Right lung (tissue), 5 donors: ENCODE results near the gene LINC01488. TPM values are rescaled to one million over a fixed set of nuclear protein-coding genes. Genes with fewer than 3 reads are reported as not detected.
A peak's percentile ranks its signal among the peaks of the same experiment; 100 is the strongest.

ENCODE experiments used
- DNase-seq, 2 donors: peaks; one replicate each; pipeline ENCODE4 v3.0.0-alpha.2; 2013
- polyA plus RNA-seq, 5 donors: library from polyadenylated mRNA; unstranded; fragments of 120-200 nt; gene quantifications; one replicate each; pipeline versions ENCODE4 v1.2.1 to v1.2.3, GENCODE V29; 2013; ENCODE audit warnings: inconsistent platforms in 1 of 5, low replicate concordance in 1 of 5; ENCODE audit not compliant: insufficient read length in 5 of 5, insufficient read depth in 1 of 5

The LINC01488 gene
- polyA plus RNA-seq, 5 donors: 0.08 to 0.14 (median 0.13) TPM

DNA sequence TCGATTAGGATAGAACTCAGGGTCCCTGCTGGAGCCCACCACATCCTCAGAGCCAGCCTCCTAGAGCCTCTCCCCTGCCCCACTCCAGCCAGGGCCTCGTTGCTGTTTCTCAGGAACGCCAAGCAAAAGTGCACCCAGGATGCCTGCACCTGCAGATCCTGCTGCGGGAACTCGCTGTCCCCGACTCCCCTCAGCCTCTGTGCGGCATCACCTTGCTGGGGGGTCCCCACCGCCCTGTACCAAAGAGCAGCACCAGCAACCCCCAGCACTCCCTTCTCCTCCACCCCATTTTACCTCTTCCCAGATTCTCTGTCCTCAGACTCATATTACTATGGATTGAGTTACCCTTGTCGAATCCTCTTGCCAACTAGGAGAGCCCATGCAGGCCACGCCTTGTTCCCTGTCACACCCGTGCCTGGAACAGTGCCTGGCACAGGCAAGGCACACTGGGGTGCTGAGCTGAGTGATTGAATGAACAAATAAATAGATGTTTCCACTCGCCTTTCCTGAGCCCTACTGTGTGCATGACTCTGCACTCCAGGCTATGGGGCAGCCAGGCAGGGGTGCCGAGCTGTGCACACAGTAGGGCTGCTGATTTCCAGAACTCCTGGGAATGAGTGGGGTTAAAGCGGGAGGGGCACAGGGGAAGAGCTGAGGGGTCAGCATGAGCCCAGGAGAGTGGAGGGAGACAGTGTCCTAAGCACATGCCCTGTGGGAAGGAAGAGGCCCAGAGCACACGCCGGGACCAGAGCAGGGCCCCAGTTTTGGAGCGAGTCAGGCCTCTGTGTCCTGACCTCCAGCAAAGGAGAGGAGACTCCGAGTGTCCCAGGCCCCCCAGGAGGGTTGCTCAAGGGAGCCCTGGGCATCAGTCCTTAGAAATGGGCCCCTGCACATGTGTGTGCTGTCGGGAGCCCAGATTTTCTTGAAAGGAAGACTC, 44.3 kb downstream of the LINC01488 start:
- no peak for DNase-seq

DNA sequence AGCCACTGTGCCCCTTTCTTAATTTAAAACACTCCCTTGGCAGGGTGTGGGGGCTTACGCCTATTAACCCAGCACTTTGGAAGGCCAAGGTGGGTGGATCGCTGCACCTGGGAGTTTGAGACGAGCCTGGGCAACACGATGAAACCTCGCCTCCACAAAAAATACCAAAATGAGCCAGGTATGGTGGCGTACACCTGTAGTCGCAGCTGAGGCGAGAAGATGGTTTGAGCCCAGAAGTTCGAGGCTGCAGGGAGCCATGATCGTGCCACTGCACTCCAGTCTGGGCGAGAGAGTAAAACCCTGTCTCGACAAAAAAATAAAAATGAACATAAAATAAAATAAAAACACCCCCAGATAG, 45.0 kb downstream of the LINC01488 start:
- no peak for DNase-seq

DNA sequence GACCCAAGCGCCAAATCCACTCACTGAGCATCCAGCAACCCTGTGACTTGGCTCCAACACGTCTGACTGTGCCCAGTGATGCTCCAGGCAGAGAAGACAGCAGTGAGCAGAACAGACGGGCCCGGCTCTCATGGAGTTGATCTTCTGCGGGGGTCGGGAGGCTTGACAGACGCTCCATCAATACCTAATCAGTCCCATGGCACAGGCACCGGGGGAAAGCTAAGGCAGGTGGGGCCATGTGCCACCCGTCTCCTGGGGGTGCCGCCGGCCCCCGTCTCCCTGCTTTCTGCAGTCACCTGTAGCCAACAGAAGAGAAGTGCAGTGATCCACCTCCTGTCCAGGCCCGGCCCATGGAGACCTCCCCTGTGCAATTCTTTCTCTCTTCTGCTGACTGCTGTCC, 47.5 kb downstream of the LINC01488 start:
- no peak for DNase-seq

DNA sequence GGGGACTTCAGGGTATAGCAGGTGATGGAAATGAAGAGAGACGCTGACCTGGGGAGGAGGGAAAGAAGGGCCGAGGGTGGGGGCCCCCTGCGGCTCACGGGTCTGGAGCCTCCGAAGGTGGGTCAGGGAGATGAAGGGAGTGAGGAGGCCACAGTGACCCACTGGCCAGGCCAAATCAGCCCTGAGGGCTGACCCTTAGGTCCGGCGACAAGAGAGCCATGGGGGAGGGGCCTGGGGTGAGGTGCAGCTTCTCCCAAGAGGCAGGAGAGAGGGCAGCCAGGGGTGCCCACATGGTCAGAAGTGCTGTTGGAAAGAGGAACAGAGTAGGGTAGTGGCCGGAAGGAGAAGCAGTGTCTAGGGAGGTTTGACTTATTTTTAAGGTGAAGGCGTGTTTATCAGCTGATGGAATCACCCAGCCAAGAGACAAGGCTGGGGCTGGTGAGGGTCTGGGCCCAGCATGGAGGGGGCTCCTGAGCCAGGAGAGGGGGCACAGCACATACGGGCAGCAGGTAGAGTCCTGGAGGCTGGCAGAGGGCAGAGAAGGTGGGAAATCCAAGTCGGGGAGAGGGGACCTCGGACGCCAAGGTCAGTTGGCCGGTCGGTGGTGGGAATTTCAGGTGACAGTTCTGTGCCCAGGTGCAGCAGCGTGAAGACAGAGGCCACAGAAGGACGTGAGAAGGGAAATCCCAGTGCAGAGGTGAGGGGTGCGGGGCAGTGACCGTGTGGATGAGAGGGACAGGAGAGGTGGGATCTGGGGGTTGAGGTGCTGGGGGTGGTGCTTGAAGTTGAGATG, 49.0 kb downstream of the LINC01488 start:
- DNase-seq: no peak

DNA sequence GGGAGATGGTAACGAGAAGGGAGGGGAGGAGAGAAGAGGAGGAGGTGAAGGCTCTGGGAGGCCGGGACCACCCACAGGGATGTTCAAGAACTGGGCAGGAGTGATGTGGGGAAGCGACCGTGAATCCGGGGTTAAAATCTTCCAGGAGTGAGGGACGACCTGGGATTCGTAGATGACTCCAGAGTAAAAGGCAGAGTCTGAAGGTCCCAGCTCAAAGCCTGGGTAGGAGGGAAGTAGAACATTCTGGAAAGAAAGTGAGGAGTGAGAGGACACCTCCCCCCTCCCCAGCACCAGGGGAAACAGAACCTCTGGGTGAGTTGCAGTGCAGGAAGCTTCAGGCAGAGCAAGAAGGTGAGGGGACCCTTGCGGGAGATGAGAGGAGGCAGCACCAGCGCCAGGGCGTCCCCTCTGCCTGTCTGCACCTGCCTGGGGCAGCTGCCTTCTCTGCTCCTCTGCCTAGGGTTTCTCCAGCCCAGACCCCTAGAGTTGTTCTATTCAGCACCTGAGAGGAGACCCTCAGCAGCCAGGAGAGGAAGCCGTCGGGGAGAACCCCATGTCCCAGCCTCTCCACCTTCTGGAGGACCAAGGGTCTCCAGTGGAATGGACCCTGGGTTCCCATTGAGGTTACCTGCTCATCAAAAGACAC, 49.7 kb downstream of the LINC01488 start:
- no peak for DNase-seq

DNA sequence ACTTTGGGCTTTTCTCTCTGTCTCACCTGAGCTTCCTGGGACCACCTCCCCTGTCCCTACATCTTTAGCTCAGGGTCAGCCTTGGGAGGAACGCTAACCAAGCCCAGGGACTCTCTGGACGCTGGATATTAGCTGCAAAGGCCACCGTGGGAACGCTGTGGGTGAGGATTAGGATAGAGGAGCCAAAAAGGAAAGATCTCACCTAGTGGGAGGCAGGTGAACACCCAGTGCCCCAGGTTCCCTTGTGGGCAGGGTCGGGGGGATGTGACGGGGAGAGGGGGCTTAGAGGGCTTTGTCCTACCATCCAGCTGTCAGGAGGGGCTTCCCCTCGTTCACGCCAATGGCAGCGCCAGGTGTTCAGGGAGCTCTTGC, 50.2 kb downstream of the LINC01488 start:
- DNase-seq: no peak

DNA sequence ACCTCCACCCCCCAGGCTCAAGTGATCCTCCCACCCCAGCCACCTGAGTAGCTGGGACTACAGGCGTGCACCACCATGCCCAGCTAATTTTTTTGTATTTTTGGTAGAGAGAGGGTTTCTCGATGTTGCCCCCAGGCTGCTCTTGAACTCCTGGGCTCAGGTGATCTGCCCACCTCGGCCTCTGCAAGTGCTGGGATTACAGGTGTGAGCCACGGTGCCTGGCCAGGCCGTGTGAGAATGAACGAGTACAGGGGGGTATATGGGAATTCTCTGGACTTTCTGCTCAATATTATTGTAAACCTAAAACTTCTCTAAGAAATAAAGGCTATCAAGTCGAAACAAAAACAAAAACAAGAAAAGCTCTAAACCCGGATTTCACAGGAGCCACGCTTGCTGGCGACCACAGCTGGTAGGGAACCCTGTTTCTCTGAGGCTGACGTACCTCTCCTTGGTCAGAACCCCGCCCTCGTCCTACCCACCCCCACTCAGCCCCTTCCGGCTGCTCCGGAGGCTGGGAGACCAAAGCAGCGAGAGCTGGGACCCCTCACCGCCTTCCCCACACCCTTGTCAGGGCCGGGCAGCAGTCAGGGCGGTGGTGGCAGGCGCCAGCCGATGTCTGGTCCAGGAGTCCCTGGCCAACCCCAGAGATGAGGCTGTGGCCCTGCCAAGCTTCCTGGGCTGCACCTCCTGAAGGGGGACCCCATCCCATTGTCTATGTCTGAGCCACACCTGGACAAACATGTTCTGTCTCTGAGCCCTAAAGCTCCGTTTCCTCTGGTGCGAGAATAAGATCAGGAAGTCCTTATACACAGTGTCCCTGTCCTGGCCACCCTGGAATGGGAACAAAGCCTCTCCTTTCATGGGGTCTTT, 52.1 kb downstream of the LINC01488 start:
- no peak for DNase-seq

DNA sequence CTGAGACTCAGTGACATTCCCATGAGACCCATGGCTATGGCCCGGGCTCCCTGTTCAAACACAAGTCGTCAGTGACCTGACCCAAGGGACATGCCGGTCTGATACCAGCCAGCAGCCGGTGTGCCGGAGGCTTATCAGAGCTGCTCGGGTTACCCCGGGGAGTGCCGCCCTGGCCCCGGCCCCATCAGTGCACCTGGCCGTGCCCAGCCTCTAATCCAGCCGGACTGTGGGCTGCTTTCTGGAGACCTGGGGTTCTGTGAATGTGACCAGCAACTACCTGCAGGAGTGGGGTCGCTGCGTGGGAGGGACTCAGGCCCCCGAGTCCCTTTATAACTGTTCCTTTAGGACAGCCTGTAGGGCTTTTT, 52.7 kb downstream of the LINC01488 start:
- DNase-seq: no peak

DNA sequence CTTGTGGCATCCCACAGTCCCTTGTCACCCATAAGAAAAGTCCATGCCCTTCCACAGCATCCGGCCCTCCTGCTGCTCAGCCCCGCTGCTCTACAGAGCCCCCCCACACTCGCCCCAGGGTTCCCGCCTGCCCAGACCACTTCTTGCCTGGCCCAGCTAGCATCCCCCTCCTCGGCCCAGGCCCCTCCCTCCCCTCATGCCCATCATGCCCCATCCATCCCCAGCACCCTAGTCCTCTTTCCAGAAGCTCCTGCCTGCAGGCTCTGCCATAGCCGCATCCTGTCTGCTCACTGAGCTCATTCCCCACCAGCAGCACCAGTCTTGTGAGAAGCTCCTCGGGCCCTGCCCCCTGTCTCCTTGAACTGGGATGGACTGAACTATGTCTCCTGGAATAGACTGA, 54.4 kb downstream of the LINC01488 start:
- no peak for DNase-seq

DNA sequence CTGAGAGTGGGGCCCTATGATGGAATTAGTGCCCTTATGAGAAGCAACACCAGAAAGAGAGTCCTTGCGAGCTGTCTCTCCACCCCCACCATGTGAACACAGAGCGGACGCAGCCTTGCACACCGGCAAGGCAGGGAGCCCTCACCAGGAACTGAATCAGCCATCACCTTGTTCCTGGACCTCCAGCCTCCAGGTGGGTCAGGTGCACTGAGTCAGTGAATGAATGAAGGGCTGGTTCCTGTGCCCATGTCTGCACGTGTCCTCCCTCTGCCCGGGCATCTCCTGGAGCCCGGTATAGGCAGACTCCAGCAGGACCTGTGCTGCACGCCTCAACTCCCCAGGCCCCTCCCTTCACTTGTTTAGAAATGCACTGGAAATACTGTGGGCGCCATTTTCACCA, 54.9 kb downstream of the LINC01488 start:
- DNase-seq: no peak

DNA sequence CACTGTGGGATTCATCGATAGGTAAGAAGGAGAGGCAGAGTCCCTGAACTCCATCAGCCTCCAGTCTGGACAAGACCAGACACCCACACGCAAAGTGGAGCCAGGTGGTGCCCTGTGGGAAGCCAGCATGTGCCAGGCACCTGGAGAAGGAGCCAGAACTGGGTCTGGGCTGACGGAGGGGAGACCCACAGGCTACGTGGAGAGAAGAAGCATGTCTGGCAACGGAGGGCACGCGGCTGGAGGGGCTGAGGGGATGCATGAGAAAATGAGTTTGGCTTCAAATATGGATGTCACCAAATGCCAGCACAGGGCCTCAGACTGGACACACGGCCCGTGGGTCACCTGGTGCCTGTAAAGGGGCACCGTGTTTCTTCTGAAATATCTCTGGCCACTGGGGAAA, 55.7 kb downstream of the LINC01488 start:
- DNase-seq: no peak

DNA sequence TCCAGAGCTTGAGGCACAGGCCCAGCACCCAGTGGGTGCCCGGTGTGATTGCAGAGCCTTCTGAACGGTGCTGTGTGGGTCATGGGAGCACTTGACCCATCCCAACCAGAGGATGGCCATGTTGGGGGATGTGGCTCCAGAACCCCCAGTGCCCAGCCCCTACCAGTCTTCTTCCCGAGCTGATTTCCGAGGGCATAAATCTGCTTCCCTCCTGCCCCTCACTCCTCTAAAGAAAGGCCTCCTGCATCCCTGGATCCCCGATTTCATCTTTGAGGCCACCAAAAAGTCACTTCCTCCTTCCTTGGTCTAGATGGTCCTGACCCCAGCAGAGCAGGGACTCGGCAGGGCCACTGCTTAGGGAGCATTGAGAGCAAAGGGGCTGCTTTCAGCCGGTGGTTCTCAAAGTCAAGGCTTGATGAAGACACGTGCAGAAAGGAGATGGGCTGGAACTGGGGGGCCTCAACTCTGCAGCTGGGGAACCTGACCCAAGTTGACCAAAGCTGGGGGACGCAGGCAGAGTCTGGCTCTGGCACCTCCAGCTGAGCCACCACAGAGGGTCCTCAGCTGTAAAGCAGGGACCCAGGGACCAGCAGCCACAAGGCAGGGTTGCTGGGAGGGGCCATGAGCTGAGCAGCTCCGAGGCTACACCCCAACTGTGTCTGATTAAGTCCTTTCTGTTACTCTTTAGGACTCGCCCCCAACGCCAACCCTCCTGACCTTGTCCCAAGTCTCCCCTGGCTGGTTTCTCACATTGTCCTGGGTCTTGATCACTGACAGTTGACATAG, 56.6 kb downstream of the LINC01488 start:
- DNase-seq: no peak

DNA sequence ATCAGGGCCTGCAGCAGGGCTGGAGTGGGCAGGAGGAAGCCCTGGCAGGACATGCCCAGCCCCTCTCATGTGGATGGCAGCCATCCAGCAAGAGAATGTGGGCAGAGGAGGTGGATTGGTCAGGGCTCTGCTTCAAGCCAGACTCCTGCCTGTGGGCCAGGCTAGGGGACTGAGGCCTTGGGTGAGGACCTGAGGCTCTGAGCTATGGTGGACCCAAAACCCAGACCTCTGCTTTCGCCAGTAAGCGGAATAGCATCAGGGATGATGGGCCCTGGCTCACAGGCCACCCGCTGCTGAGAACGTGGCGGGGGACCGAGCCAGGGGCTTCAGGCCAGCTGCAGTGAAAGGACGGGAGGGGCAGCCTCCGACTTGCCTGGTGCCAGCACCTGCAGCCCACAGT, 57.4 kb downstream of the LINC01488 start:
- peak in 1 of 2 donors; percentile 26 for DNase-seq

DNA sequence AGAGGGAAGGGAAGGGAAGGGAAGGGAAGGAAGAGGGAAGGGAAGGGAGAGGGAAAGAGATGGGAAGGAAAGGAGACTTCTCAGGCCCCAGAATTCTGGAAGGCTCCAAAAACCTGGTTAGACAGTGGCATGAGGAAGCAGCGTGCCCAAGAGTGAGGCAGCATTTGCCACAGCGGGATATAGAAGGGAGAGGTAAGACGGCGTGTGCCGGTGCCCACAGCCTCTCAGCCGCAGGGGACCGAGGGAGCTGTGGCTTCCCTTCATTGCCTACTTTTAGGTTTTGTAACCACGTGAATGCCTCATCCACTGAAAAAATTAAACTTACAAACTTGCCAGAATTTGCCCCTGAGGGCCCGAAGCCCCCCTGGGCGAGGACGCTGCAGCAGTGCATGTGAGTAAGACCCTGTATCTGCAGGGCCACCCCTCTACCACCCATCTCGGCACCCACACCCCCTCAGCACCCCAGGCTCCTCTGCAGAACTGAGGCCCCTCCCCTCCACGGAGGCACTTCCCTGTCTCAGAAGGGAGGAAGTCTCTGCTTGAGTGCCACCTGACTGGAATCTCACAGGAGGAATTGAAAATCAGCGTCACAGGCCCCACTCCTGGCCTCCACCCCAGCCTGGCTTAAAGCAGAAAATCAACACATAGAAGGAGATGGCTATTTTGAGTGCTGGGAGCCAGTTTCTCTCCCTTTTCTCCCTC, 58.1 kb downstream of the LINC01488 start:
- peak; percentile 38 to 45 for DNase-seq

DNA sequence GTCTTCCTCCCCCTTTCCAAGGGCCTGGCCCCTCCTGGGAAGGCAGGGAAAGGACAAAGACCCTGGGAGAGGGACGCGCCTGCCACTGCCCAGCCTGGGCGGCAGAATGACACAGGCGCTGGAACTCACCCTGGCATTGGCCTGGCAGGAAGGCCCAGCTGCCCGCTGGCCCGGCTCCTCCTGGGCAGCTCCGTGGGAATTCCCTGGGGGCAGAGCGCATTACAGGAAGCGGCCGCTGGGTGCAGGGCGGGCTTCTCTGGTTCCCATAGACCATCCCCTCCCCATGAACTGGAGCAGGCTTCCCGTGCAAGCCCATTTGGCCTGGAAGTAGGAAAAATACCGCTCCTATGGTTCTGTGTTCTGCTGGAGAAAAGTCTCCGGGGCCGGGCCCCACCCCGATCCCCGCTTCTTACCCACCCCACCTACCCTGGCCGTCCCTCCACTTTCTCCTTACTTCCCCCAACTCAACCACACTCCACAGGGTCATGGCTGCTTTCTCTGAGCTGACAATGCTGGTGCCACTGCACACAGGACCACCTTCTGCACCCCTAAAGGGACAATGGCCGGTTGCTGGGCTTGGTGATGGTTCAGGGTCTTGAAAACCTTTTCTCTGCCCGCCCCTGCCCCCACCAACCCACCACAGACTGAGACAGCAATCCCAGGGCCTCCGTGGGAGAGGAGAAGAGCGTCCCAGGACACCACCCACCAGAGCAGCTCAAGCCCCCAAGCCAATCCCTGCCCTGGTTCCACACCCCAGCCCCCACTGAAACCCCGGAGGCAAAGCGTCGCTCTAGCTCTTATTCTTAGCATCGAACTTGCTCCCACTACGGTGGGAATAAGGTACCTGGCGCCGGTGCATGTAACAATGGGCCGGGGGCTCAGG, 58.9 kb downstream of the LINC01488 start:
- DNase-seq: no peak

DNA sequence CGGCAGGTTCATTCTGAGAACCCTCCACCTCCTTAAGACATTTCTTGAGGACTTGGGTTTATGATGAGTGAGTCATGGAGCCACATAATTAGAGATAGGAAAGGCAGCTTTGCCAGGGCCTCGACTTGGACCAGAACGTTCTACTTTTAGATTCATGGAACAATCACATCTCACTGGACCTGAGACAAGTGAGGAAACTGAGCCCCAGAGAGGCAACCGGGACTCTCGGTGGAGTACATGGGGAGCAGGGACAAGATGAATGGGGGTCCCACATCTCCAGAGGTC, 59.5 kb downstream of the LINC01488 start:
- DNase-seq: no peak

DNA sequence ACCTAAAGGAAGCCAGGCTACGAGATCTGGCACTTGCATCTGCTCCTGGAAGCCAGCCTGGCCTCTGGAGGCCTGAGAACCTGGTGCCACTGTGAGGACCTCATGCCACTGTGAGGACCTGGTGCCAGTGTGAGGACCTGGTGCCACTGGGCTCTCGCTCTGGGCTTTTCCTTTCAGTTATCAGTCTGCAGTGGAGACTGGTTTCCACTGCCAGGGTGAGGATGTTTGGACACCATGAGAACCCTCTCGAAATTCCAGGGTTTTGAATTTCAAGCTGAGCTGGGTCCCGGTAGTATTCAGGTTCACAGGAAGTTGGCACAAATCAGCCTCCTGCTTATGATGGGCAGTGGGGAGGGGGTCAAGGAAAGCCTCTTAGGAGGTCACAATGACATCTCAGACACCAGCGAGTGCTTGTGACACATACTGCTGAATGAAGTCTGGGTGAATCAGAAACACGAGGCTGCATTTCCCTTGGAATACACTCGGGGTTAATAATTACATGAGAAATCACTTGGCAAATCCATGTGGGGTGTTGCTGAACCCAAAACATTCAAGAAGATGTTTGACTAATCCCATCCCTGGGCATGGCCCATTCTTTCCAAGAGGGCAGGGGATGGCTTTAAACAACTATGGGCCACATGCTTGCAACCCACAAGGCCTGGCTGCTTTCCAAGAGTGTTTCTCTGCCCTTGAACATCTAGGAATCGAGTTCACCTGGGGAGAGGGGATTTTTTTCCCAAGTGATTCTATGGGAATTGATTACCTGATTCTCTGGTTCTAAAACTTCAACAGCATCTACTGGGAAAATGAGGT, 60.2 kb downstream of the LINC01488 start:
- DNase-seq: peak; percentile 42 to 52
